OCI-LY7 (cell line): ENCODE measurements around the gene WNT7B. TPM values are rescaled to one million over a fixed set of nuclear protein-coding genes. Genes with fewer than 3 reads are reported as not detected.
A peak's percentile ranks its signal among the peaks of the same experiment; 100 is the strongest.

ENCODE experiments used
- BruUV-seq: library from RNA; stranded (reverse); fragments of 400-500 nt; replicated peaks from 2 replicates; lab custom pipeline; 2021; lab: Mats Ljungman, UMichigan
- CTCF ChIA-PET: fragments of 300-600 bp; sonication (Branson Sonifier 250); formaldehyde crosslinking; loops from one replicate; lab custom pipeline; 2022; ENCODE audit warnings: antibody characterized with exemption; ENCODE audit not compliant: unreplicated experiment; lab: Charles Lee
- POLR2A ChIA-PET: fragments of 300-600 bp; sonication (Branson Sonifier 250); formaldehyde crosslinking; loops from one replicate; lab custom pipeline; 2022; ENCODE audit warnings: antibody characterized with exemption; lab: Charles Lee
- DNase-seq: peaks from one replicate; pipeline ENCODE4 v3.0.0-alpha.2; 2015; ENCODE audit warnings: low spot score
- H2AFZ ChIP-seq: fragments of 200-600 bp; sonication (generic), shearing (Covaris generic); 2 replicates; pipeline ENCODE4 v1.6.1; 2014; ENCODE audit warnings: mild to moderate bottlenecking, antibody characterized with exemption, low read length, moderate library complexity
- H3K27ac ChIP-seq: fragments of 200-600 bp; sonication (generic); 2 replicates; pipeline ENCODE4 v1.5.1; 2014; ENCODE audit warnings: mixed run types, low read depth, mild to moderate bottlenecking, moderate library complexity, low read length, inconsistent platforms; ENCODE audit not compliant: poor library complexity, severe bottlenecking
- H3K36me3 ChIP-seq: fragments of 200-600 bp; sonication (generic); 2 replicates; pipeline ENCODE4 v1.6.1; 2014; ENCODE audit warnings: mild to moderate bottlenecking, antibody characterized with exemption, low read length, moderate library complexity, mixed read lengths; ENCODE audit not compliant: insufficient read depth
- H3K4me1 ChIP-seq: fragments of 200-600 bp; sonication (generic); 2 replicates; pipeline ENCODE4 v1.5.1; 2014; ENCODE audit warnings: mild to moderate bottlenecking, low read length; ENCODE audit not compliant: insufficient read depth, poor library complexity, severe bottlenecking
- H3K4me2 ChIP-seq: fragments of 200-600 bp; sonication (generic); 2 replicates; pipeline ENCODE4 v1.6.1; 2014; ENCODE audit warnings: mild to moderate bottlenecking, low read length
- H3K4me3 ChIP-seq: fragments of 200-600 bp; sonication (generic); 2 replicates; pipeline ENCODE4 v1.5.1; 2014; ENCODE audit warnings: mild to moderate bottlenecking, low read depth, low read length; ENCODE audit not compliant: poor library complexity, severe bottlenecking
- H3K79me2 ChIP-seq: fragments of 200-600 bp; sonication (generic); 2 replicates; pipeline ENCODE4 v1.6.1; 2016; ENCODE audit warnings: low read depth, mild to moderate bottlenecking, low read length, moderate library complexity, mixed read lengths; ENCODE audit not compliant: insufficient read depth
- H3K9me2 ChIP-seq: fragments of 200-600 bp; sonication (generic); 2 replicates; pipeline ENCODE4 v1.6.1; 2016; ENCODE audit warnings: mild to moderate bottlenecking, low read length, mixed read lengths; ENCODE audit not compliant: insufficient read depth
- H3K9me3 ChIP-seq: fragments of 200-600 bp; sonication (generic); 2 replicates; pipeline ENCODE4 v1.6.1; 2014; ENCODE audit warnings: mild to moderate bottlenecking, mixed run types, low read length, mixed read lengths
- H4K20me1 ChIP-seq: fragments of 200-600 bp; sonication (generic); 2 replicates; pipeline ENCODE4 v1.6.1; 2014; ENCODE audit warnings: mild to moderate bottlenecking, antibody characterized with exemption, low read length, moderate library complexity, mixed read lengths; ENCODE audit not compliant: insufficient read depth
- CTCF ChIP-seq: fragments of 200-600 bp; sonication (generic); conservative IDR thresholded peaks from 2 replicates; pipeline ENCODE4 v1.5.1; 2014; ENCODE audit warnings: mild to moderate bottlenecking, antibody characterized with exemption, low read length, moderate library complexity, mixed read lengths
- EZH2phosphoT487 ChIP-seq: fragments of 200-600 bp; sonication (generic); IDR thresholded peaks from 2 replicates; pipeline ENCODE4 v1.6.1; 2018; ENCODE audit warnings: low read depth, borderline replicate concordance, mild to moderate bottlenecking, mixed run types, antibody characterized with exemption, low read length, moderate library complexity, mixed read lengths
- intact Hi-C: fragments of 100-400 bp; cut with micrococcal nuclease; formaldehyde crosslinking; loops from one replicate; pipeline ENCODE4 v1.10.0; 2022; ENCODE audit not compliant: unreplicated experiment
- total RNA-seq, 2 experiments: library from RNA; depleted of rRNA in 1 of 2; stranded (reverse); fragments of >200 nt in 1 of 2; shearing (Covaris generic) in 1 of 2; gene quantifications; 2 replicates each; pipeline ENCODE4 v1.2.3, GENCODE V29; 2014 to 2022

Gene WNT7B
- total RNA-seq, 2 experiments from 2014 or later = not detected

GRCh38 chr22:45908961-45909360 lies 68.0 kb downstream of the WNT7B start:
- intact Hi-C loops = no loop called here
- Histone ChIP-seq H3K4me3 (no peak overlapping the region), H3K9me3 (no peaks in the 10 kb centered on the region), H3K4me1 (no peaks in the 10 kb centered on the region), H3K9me2 (no peaks in the 10 kb centered on the region), H3K36me3 (no peaks in the 10 kb centered on the region), H4K20me1 (no peaks in the 10 kb centered on the region), H3K4me2 (no peak overlapping the region), H2AFZ (no peak overlapping the region), H3K27ac (no peak overlapping the region), H3K79me2 (no peaks in the 10 kb centered on the region)
- CTCF ChIA-PET = interaction anchor here (0.7 kb wide), 1 partner anchor 1783 kb away, joined by 3 read pairs; no protein-coding TSS in a partner anchor
- POLR2A ChIA-PET = no interaction called here
- TF ChIP-seq EZH2phosphoT487 (no peak), CTCF (no peak)
- peak; percentile 6 for DNase-seq
- no TSS peak for BruUV-seq

GRCh38 chr22:45907996-45908395 lies 69.0 kb downstream of the WNT7B start:
- Histone ChIP-seq H3K27ac (no peak overlapping the region), H2AFZ (no peak overlapping the region), H3K4me2 (no peak overlapping the region), H3K9me3 (no peaks in the 10 kb centered on the region), H3K36me3 (no peaks in the 10 kb centered on the region), H3K9me2 (no peaks in the 10 kb centered on the region), H3K4me1 (no peaks in the 10 kb centered on the region), H3K4me3 (no peak overlapping the region), H4K20me1 (no peaks in the 10 kb centered on the region), H3K79me2 (no peaks in the 10 kb centered on the region)
- CTCF ChIA-PET = no interaction called here
- POLR2A ChIA-PET = no interaction called here
- TF ChIP-seq EZH2phosphoT487 (no peak), CTCF (no peak)
- DNase-seq = no peak
- no TSS peak for BruUV-seq
- intact Hi-C loops = no loop called here

- BruUV-seq = no TSS peak
- no peak for DNase-seq
- TF ChIP-seq CTCF = no peak
- TF ChIP-seq EZH2phosphoT487 = no peak
- Histone ChIP-seq H3K36me3 (no peaks in the 10 kb centered on the region), H3K4me3 (no peak overlapping the region), H3K4me1 (no peaks in the 10 kb centered on the region), H3K79me2 (no peaks in the 10 kb centered on the region), H3K27ac (no peak overlapping the region), H2AFZ (no peak overlapping the region), H4K20me1 (no peaks in the 10 kb centered on the region), H3K9me3 (no peaks in the 10 kb centered on the region), H3K9me2 (no peaks in the 10 kb centered on the region), H3K4me2 (no peak overlapping the region)
- ChIA-PET POLR2A (no interaction called here), CTCF (no interaction called here)
- intact Hi-C loops = no loop called here
Measured at GRCh38 chr22:45907378-45907777, 69.6 kb downstream of the WNT7B start.
